HUES48 (cell line): ENCODE data around the gene USP17L21.
"Not testable (repeated sequence)": the region's sequence is repeated elsewhere in the genome, so short reads cannot be mapped to it uniquely, and the experiment has no call there.

Experiments
- H3K27ac ChIP-seq: one replicate; pipeline ENCODE4 v1.7.0; 2013; ENCODE audit warnings: low read depth, low read length, inconsistent platforms
- H3K27me3 ChIP-seq: 2 replicates; pipeline ENCODE4 v1.6.1; 2013; ENCODE audit warnings: mild to moderate bottlenecking, low read length; ENCODE audit not compliant: control insufficient read depth, insufficient read depth
- H3K36me3 ChIP-seq: 2 replicates; pipeline ENCODE4 v1.6.1; 2013; ENCODE audit warnings: low read length; ENCODE audit not compliant: control insufficient read depth, insufficient read depth
- H3K4me1 ChIP-seq: 2 replicates; pipeline ENCODE4 v1.6.1; 2013; ENCODE audit warnings: mild to moderate bottlenecking, low read length; ENCODE audit not compliant: control insufficient read depth, insufficient read depth
- H3K4me3 ChIP-seq: 2 replicates; pipeline ENCODE4 v1.5.1; 2013; ENCODE audit warnings: mild to moderate bottlenecking, low read depth, low read length
- H3K9ac ChIP-seq: 2 replicates; pipeline ENCODE4 v1.6.1; 2013; ENCODE audit warnings: mild to moderate bottlenecking, low read depth, low read length, moderate library complexity
- H3K9me3 ChIP-seq: 2 replicates; pipeline ENCODE4 v1.6.1; 2013; ENCODE audit warnings: low read length; ENCODE audit not compliant: control insufficient read depth, insufficient read depth

The USP17L21 gene

DNA sequence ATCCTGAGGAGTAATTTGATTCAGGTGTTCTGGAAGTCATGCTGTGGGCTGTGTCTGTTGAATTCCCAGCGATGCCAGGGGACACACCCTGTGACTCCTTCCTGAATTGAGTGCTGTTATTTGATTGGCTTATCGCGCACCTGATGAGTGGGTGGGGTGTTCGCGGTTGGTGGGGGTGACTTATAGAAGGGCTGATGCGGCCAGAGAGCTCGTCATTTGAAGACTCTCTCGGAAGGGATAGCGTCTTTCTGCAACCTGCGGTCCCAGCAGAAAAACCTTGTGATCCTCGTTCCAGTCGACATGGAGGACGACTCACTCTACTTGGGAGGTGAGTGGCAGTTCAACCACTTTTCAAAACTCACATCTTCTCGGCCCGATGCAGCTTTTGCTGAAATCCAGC is 4.8 kb upstream of the USP17L21 start, which contains the start of gene USP17L20:
Gene USP17L20, plus strand, starts transcription at position 301 of the 400 bp plus-strand sequence. Its CDS starts 0 bp downstream, at position 301.
- not testable (repeated sequence) for H3K4me3 ChIP-seq, H3K9me3 ChIP-seq, H3K27me3 ChIP-seq, H3K4me1 ChIP-seq, H3K27ac ChIP-seq, H3K9ac ChIP-seq, H3K36me3 ChIP-seq

DNA sequence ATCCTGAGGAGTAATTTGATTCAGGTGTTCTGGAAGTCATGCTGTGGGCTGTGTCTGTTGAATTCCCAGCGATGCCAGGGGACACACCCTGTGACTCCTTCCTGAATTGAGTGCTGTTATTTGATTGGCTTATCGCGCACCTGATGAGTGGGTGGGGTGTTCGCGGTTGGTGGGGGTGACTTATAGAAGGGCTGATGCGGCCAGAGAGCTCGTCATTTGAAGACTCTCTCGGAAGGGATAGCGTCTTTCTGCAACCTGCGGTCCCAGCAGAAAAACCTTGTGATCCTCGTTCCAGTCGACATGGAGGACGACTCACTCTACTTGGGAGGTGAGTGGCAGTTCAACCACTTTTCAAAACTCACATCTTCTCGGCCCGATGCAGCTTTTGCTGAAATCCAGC is 4.6 kb downstream of the USP17L21 start, which contains the start of gene USP17L22:
Gene USP17L22, plus strand, starts transcription at position 301 of the 400 bp plus-strand sequence. Its CDS starts 0 bp downstream, at position 301.
- not testable (repeated sequence) for H3K27ac ChIP-seq, H3K27me3 ChIP-seq, H3K9ac ChIP-seq, H3K36me3 ChIP-seq, H3K9me3 ChIP-seq, H3K4me3 ChIP-seq, H3K4me1 ChIP-seq

DNA sequence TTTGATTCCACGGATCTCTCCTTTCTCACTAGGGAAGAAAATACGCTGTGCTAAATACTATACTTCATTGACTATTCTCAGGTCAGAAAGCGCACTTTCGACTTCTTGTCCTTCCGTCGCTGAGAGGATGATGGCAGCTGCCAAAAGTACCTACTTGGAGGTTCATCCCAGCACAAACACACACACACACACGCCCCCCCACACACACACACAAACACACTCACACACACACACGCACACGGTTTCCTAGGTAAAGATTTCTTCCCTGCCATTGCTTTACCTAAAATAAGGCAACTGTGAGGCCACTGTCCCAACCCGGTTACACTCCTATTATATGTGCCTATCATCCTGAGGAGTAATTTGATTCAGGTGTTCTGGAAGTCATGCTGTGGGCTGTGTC is 9.0 kb downstream of the USP17L21 start:
- H3K27me3 ChIP-seq, H3K36me3 ChIP-seq, H3K9me3 ChIP-seq, H3K4me1 ChIP-seq, H3K9ac ChIP-seq, H3K4me3 ChIP-seq, H3K27ac ChIP-seq: not testable (repeated sequence)
